Activated T-cell treated with anti-CD3 and anti-CD28 coated beads, Interleukin-2, amount 50 U/mL, for 48 hours (primary cell): ENCODE results near the gene GLG1.
A peak's percentile ranks its signal among the peaks of the same experiment; 100 is the strongest.

Experiments
- DNase-seq, 2 experiments: peaks; one replicate each; pipeline ENCODE4 v3.0.0-alpha.2; 2020

The GLG1 gene

GRCh38 chr16:74606521-74607309 lies at the start of gene GLG1:
GLG1 (minus strand) TSS chr16:74607114; CDS start chr16:74607094, 20 bp downstream.
- DNase-seq = peak; percentile 90 to 93

GRCh38 chr16:74654536-74655050 lies 47.7 kb upstream of the GLG1 start:
- peak in 1 of 2 experiments; percentile 9 for DNase-seq

- DNase-seq = peak in 1 of 2 experiments; percentile 14
Measured at GRCh38 chr16:74652883-74653282, 46.0 kb upstream of the GLG1 start.

GRCh38 chr16:74652249-74652648 lies 45.3 kb upstream of the GLG1 start:
- no peak for DNase-seq

- peak in 1 of 2 experiments; percentile 3 for DNase-seq
Measured at GRCh38 chr16:74651841-74652240, 44.9 kb upstream of the GLG1 start.

- DNase-seq = peak in 1 of 2 experiments; percentile 10
Measured at GRCh38 chr16:74650966-74651567, 44.2 kb upstream of the GLG1 start.

GRCh38 chr16:74649839-74650504 lies 43.1 kb upstream of the GLG1 start:
- DNase-seq = no peak

GRCh38 chr16:74641969-74642368 lies 35.1 kb upstream of the GLG1 start:
- DNase-seq = peak in 1 of 2 experiments; percentile 13

GRCh38 chr16:74637742-74638453 lies 31.0 kb upstream of the GLG1 start:
- peak in 1 of 2 experiments; percentile 4 for DNase-seq

- DNase-seq = no peak
Measured at GRCh38 chr16:74635303-74635702, 28.4 kb upstream of the GLG1 start.

- no peak for DNase-seq
Measured at GRCh38 chr16:74633686-74634085, 26.8 kb upstream of the GLG1 start.

- no peak for DNase-seq
Measured at GRCh38 chr16:74627506-74628220, 20.7 kb upstream of the GLG1 start.

GRCh38 chr16:74626741-74627416 lies 20.0 kb upstream of the GLG1 start:
- DNase-seq = no peak

GRCh38 chr16:74625500-74626350 lies 18.8 kb upstream of the GLG1 start:
- DNase-seq = no peak

GRCh38 chr16:74623839-74624235 lies 16.9 kb upstream of the GLG1 start:
- no peak for DNase-seq

GRCh38 chr16:74623214-74623838 lies 16.4 kb upstream of the GLG1 start:
- DNase-seq = no peak

GRCh38 chr16:74622005-74622404 lies 15.1 kb upstream of the GLG1 start:
- no peak for DNase-seq

GRCh38 chr16:74617206-74617788 lies 10.4 kb upstream of the GLG1 start:
- no peak for DNase-seq

GRCh38 chr16:74611721-74612120 lies 4.8 kb upstream of the GLG1 start:
- DNase-seq = no peak

- DNase-seq = no peak
Measured at GRCh38 chr16:74608944-74609343, 2.0 kb upstream of the GLG1 start.
